HFFc6 (cell line): Measurements from ENCODE around the gene UBR7. TPM values are rescaled to one million over a fixed set of nuclear protein-coding genes. Genes with fewer than 3 reads are reported as not detected.

Experiments
- DNase-seq: peaks from one replicate; pipeline ENCODE4 v3.0.0-alpha.2; 2018
- H3K27ac Mint-ChIP-seq: 2 replicates; pipeline ENCODE4 v1.8.0; 2020; ENCODE audit warnings: mild to moderate bottlenecking, mixed read lengths
- H3K27me3 Mint-ChIP-seq: 2 replicates; pipeline ENCODE4 v1.8.0; 2021; ENCODE audit warnings: mild to moderate bottlenecking, moderate library complexity, mixed read lengths; ENCODE audit not compliant: insufficient read depth
- H3K36me3 Mint-ChIP-seq: 2 replicates; pipeline ENCODE4 v1.8.0; 2021; ENCODE audit warnings: low read depth, mixed read lengths
- H3K4me1 Mint-ChIP-seq: 2 replicates; pipeline ENCODE4 v1.8.0; 2020; ENCODE audit warnings: low read depth, mixed read lengths
- H3K4me3 Mint-ChIP-seq: 2 replicates; pipeline ENCODE4 v1.8.0; 2020; ENCODE audit warnings: mild to moderate bottlenecking, moderate library complexity, mixed read lengths
- H3K9me3 Mint-ChIP-seq: 2 replicates; pipeline ENCODE4 v1.8.0; 2020; ENCODE audit warnings: mild to moderate bottlenecking, mixed read lengths
- total RNA-seq, 6 experiments: library from RNA; stranded (reverse); fragmentation: NEBNext Ultra II Directional; extraction: Animal tissue kit (Norgen Biotek cat#: 25700); gene quantifications; 2 replicates in 1 of 6; 3 replicates in 5 of 6; pipeline ENCODE4 v1.2.3, GENCODE V29; 2021
- TF ChIP-seq, protein P1 (sequence below): fragments of 200-600 bp; sonication (generic); IDR thresholded peaks from 2 replicates; pipeline ENCODE4 v1.5.0; 2021; ENCODE audit warnings: antibody characterized with exemption, mild to moderate bottlenecking

The UBR7 gene
- total RNA-seq, 6 experiments from 2014 or later = 15.3 to 23.6 (median 21.8) TPM

DNA sequence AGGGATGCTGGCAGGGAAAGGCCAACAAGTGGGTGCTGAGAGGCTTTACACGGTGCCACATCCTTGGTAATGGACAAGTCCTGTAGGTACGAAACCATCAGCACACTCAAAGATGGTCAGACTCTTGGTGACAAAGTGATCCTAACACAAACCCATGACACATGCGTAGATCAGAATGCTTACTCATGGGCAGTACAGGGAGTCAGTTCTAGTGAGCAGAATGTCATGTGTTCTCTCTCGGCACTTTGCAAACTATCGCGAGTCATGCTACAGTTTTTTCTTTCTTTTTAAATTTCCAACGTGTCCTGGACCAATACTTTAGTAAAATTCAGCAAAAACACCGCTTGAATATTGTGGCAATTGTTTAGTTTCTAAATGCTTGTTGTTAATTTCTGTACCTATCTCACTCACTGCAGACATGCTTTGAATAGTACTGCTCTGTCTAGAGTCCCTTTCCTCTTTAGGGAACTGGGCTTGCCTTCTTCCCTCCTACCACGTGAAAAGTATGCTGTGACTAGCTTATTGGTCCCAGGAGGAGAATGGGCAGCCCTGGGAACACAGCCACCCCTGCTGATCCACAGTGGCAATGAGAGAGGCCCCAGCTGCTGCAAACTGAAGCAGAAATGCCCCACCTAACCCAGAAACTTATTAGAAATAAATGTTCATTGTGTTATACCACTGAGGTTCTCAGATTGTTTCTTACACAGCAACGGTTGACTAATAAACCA lies 62.4 kb downstream of the UBR7 start:
- H3K4me3 Mint-ChIP-seq = peak overlapping the region; percentile 59
- H3K9me3 Mint-ChIP-seq = no peaks in the 10 kb centered on the region
- DNase-seq = peak; percentile 79
- H3K4me1 Mint-ChIP-seq = peaks cover 20% of the 10 kb centered on the region
- H3K36me3 Mint-ChIP-seq = peaks cover 6% of the 10 kb centered on the region
- H3K27me3 Mint-ChIP-seq = no peaks in the 10 kb centered on the region; the same call in none of the 2 replicates
- H3K27ac Mint-ChIP-seq = peak overlapping the region; percentile 90
- TF ChIP-seq, protein P1, sequence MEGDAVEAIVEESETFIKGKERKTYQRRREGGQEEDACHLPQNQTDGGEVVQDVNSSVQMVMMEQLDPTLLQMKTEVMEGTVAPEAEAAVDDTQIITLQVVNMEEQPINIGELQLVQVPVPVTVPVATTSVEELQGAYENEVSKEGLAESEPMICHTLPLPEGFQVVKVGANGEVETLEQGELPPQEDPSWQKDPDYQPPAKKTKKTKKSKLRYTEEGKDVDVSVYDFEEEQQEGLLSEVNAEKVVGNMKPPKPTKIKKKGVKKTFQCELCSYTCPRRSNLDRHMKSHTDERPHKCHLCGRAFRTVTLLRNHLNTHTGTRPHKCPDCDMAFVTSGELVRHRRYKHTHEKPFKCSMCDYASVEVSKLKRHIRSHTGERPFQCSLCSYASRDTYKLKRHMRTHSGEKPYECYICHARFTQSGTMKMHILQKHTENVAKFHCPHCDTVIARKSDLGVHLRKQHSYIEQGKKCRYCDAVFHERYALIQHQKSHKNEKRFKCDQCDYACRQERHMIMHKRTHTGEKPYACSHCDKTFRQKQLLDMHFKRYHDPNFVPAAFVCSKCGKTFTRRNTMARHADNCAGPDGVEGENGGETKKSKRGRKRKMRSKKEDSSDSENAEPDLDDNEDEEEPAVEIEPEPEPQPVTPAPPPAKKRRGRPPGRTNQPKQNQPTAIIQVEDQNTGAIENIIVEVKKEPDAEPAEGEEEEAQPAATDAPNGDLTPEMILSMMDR = no peak

DNA sequence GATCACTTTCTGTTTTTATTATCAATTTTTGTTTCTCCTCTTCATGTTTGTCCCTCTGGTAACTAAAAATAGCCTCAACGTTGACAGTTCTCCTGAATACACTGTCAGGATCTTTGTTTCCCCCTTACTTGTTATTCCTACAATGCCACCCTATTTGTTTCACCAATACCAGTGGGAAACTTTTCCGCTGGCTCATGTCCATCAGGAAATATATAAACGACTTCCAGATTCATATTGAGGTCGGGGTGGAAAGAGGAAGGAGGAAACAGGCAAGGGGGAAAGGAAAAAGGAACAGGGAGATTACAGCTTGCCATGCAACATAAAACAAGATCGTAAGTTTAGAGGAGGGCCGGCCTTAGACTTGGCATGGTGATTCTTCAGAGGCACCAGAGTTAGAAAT lies 64.1 kb downstream of the UBR7 start:
- no peak for DNase-seq
- Mint-ChIP-seq H3K27me3 (no peaks in the 10 kb centered on the region; the same call in none of the 2 replicates), H3K4me3 (no peak overlapping the region), H3K9me3 (no peaks in the 10 kb centered on the region), H3K36me3 (peaks cover 9% of the 10 kb centered on the region), H3K4me1 (peaks cover 20% of the 10 kb centered on the region), H3K27ac (peak overlapping the region; percentile 64; the same call in 1 of the 2 replicates)
- TF ChIP-seq, protein P1 = no peak

DNA sequence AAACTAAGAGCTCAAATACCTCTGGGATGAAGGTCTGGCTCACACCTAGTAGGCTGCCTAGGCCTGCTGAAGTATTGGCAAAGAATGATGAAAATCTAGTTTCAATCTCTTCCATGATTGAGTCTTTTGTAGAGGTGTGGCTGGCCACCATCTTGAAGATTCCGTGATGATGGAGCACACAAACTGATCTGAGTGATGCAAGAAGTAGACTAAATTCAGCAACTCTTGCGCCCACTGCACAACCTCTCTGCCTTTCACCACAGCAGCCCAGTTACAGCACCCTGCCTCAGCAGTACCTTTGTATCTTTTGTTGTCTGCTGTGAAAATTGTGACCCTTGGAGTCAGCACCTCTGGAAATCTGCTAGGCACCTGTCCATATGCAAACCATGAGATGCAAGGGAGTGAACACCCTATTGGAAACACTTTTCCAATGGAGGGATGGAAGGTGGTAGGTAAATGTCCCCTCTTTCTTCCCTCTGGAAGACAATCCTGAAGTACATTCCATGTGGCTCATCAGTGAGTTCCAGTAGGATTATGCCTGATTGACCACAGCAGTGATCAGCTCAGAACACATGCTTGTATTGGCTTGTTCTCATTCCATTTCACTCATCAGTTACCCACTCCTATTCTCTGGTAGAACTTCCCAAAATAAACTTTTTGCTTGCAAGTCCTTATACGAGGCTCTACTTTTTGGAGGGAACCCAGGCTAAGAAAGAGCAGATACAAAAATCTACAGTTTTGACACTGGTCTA lies 67.2 kb downstream of the UBR7 start:
- Mint-ChIP-seq H3K4me1 (peaks cover 16% of the 10 kb centered on the region), H3K9me3 (no peaks in the 10 kb centered on the region), H3K4me3 (no peak overlapping the region), H3K27me3 (no peaks in the 10 kb centered on the region), H3K36me3 (peaks cover 7% of the 10 kb centered on the region), H3K27ac (no peak overlapping the region)
- TF ChIP-seq, protein P1 = no peak
- no peak for DNase-seq

DNA sequence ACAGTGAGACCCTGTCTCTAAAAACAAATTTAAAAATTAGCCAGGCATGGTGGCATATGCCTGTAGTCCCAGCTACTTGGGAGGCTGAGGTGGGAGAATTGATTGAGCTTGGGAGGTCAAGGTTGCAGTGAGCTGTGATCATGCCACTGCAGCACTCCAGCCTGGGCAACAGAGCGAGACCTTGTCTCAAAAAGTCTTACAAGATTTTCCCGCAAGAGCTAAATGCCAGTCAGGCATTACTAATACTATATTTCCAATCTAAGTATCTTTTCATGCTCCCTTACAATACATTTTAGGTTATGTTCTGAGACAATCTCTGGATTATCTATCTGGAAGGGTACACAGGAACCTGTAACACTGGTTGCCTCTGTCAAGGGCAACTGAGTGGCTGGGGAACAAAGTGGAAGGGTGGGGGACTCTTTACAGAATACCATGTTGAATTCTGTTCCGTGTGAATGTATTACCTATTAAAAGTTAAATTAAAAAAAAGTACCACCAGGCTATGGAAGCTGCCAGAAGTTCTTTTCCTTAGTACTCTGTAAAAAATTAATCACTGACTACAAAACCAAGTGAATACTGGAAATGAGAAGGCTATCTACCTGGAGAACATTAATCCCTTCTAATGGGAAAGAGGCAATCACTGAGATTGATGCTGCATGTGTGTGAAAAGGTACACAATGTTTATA lies 69.1 kb downstream of the UBR7 start:
- Mint-ChIP-seq H3K27ac (no peak overlapping the region; the same call in 1 of the 2 replicates), H3K4me3 (no peak overlapping the region), H3K36me3 (peaks cover 5% of the 10 kb centered on the region; the same call in 1 of the 2 replicates), H3K4me1 (peaks cover 2% of the 10 kb centered on the region), H3K27me3 (no peaks in the 10 kb centered on the region), H3K9me3 (no peaks in the 10 kb centered on the region)
- TF ChIP-seq, protein P1 = no peak
- DNase-seq = no peak

Other genes starting within 250 kb of the UBR7 start
- gene ITPK1, start 91.3 kb upstream of the UBR7 start, total RNA-seq = 10 to 100 TPM; 27.3 to 38.1 (median 32.4) TPM
- 10 to 100 TPM; 12.2 to 20.4 (median 14.2) TPM for gene MOAP1, start 22.4 kb upstream of the UBR7 start, total RNA-seq
- 10 to 100 TPM; 10.7 to 14.5 (median 12.8) TPM for gene LYSET, start 21.9 kb upstream of the UBR7 start, total RNA-seq
- gene GON7, start 191 bp upstream of the UBR7 start, total RNA-seq = 10 to 100 TPM in 1 of 6 experiments, 1 to 10 TPM in 5; 7.9 to 10.1 (median 9.1) TPM
- 10 to 100 TPM; 36.8 to 45.6 (median 40.0) TPM for gene BTBD7, start 125.8 kb downstream of the UBR7 start, total RNA-seq
- not detected for gene COX8C, start 139.9 kb downstream of the UBR7 start, total RNA-seq
- under 1 TPM; 0.02 to 0.08 (median 0.05) TPM for gene UNC79, start 223.7 kb downstream of the UBR7 start, total RNA-seq